CD4-positive, alpha-beta T cell treated with Interleukin-1 beta for 1 hour (primary cell): ENCODE data around the gene VPS37B.
"Not testable (repeated sequence)": the region's sequence is repeated elsewhere in the genome, so short reads cannot be mapped to it uniquely, and the experiment has no call there.

Source experiments
- DNase-seq, 2 donors: peaks; one replicate each; pipeline ENCODE4 v3.0.0-alpha.2; 2020 to 2022

VPS37B gene

GRCh38 chr12:122880668-122881067 lies 15.3 kb downstream of the VPS37B start:
- DNase-seq, result no peak

- DNase-seq, result no peak
Observed at GRCh38 chr12:122880155-122880667, 15.7 kb downstream of the VPS37B start.

DNA sequence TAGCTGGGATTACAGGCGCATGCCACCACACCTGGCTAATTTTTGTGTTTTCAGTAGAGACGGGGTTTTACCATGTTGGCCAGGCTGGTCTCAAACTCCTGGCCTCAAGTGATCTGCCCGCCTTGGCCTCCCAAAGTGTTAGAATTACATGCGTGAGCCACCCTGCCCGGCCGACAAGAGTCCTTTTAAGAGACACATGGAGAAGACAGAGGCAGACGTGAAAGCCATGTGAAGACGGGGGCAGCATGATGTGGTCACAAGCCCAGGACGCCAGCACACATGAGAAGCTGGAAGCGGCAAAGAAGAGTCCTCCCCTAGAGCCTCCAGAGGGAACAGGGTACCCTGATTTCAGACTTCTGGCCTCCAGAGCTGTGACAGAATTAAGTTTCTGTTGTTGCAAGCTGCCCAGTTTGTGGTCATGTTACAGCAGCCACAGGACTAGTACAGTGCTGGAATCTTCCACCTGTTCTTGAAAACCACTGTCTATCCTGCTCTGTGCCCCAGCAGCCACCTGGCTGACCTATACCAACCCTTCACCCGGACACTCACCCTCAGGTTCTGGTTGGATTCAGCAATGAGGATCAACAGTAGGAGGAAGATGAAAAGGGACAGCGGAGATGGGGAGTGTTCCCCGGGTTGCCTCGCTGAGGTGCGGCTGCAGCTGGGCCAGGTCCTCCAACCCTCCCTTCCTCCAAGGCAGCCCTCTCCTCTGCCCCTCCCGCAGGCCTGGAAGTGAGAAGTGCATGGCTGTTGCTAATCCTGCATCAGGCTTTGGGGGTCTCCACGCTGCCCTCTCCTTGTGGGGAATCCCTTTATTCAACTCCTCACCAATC lies 16.9 kb downstream of the VPS37B start:
- DNase-seq, result no peak

DNA sequence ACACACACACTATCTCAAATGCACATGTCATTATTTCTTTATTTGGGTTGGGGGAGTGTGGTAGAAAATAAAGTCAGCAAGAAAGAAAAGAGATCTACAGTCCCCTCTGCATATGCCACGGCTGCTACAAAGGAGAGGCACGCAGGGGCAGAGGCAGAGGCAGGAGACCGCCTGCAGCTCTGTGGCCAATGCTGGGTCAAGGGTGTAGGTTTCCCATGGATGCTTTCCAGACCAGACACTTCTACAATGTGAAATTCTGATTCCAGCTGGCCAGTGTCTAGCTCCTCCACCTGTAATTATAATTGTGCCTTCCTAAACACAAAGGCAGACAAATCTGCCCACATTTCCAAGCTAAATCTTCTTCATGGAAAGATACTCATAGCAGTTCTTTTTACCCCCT lies 19.2 kb downstream of the VPS37B start:
- DNase-seq, result no peak

DNA sequence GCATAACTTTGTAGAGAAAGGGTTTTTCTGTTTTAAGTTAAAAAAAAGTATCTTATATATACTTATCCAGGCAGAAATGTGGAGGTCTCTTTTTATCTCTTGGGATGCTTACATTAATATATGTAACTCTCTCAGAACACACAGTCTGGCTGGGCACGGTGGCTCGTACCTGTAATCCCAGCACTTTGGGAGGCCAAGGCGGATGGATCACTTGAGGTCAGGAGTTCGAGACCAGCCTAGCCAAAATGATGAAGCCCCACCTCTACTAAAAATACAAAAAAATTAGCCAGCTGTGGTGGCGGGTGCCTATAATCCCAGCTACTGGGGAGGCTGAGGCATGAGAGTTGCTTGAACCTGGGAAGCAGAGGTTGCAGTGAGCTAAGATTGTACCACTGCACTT lies 19.6 kb downstream of the VPS37B start:
- not testable (repeated sequence) for DNase-seq

GRCh38 chr12:122875590-122876220 lies 20.2 kb downstream of the VPS37B start:
- no peak for DNase-seq

DNA sequence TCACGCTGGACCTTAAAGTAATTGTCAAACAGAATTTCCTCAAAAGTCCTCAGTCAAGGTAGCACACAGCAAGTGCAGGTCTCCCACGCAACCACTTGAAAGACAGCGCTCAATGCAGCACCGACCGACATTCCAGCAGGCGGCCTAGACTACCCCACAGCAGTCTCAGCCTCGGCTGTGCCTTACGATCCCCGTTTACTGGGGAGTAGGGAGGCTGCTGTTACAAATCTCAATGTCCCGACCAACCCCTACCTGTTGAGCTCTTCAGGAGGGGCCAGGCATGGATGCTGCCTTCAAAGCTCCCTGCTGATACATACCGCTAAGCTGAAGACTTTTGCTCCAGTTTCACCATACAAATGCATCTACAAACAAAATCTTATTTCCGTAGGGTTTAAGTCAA lies 21.8 kb downstream of the VPS37B start:
- DNase-seq, result peak in 1 of 2 donors; percentile 44

DNA sequence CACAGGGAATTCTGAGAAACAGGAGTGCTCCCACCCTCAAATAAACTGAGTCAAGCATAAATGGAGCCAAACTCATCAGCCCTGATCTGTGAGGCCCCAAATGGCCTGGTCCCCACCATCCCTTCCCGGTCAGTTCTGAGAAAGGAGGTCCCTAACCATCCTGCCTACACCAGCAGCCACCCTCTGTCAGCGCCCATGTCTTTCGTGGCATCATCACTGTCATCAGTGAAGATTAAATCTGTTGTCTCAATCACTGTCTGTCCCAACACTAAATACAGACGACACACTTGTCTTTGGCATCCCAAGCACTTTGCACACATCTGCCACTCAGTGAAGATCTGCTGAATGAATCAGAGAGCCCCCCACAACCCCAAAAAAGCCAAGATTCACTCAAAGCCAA lies 22.4 kb downstream of the VPS37B start:
- DNase-seq, result no peak

DNA sequence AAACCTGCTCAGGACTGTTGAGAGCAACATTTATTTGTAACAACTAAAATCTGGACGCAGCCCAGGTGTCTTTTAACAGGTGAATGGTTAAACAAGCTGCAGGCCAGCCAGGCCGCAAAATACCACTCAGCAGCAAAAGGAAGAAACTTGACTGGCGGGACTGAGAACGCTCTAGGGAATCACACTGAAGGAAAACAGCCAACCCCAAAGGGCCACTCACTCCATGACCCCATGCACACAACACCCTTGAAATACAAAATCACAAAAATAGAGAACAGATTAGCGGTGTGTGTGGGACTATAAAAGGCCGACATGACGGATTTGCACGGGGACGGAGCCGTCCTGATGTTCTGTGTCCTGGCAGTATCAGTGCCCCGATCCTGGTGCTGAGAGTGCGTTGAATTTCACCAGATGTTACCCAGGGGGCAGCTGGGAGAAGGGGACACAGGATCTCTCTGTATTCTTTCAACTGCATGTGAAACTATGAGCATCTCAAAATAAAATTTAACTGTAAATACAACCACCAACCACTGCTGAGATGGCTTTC lies 23.0 kb downstream of the VPS37B start:
- DNase-seq, result no peak

DNA sequence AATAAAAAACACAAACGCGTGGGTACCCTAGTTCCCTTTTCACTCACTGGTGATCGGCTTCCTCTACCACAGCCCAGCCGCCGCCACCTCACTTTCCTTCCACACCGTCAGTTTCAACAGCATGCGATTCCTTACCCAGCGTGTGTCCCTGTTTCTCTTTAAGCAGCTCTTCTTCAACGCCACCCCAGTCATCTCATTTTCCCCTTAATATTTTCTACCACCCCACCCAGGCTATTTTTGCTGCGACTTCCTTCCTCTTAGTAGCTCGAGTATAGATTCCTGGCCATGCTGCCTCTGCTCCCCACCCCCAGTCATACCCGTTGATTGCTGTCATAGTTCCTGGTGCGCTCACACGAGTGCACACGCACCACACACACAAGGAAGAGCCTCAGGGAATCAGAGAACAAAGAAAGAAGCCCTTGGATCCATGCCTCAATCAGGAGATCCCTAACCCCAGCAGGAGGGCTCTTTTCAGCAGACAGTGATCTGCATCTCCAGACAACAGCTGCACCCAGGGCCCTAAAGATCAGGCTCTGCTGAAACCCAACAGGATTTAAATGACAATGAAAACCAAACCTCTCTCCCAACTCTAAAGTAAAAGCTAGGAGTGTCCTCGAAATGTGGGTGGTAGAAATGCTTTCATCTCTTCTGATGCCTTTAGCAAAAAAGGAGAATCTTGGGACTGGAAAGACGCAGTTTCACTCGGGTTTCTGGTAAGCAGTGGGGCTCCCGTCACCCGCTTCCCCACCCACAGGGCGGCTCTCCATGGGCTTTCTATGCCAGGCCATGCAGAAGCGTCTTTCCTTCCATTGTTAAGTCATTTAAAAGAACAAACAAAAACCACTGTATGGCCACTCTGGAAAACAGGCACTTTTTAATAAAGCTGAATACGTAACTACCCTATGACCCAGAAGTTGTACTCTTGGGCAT lies 23.8 kb downstream of the VPS37B start:
- DNase-seq, result peak; percentile 42 to 63

- no peak for DNase-seq
Observed at GRCh38 chr12:122870867-122871664, 24.9 kb downstream of the VPS37B start.

DNA sequence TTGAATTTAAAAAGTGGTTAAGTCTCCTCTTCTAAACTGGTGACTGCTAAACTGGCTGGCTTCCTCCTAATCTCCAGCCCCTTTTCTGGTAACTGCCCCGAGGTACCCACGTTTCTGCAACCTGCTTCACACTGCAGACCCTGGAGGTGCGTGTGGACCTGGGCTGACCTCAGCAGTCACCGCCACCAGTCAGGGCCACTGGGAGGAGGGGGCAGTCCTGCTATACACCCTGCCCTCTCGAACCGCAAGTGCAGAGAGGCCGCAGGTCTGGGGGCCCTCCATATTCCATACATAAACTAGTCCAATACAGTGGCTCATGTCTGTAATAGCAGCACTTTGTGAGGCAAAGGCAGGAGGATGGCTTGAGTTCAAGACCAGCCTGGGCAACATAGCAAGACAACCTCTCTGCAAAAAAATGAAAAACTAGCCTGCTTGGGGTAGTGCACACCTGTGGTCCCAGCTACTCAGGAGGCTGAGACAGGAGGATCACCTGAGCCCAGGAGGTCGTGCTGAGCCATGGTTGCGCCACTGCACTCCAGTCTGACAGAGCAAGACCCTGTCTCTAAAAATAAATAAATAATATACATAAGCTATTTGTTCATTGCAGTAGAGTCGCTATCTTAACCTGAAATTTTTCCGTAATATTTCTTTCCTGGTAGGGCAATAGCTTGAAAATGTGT lies 25.6 kb downstream of the VPS37B start:
- DNase-seq, result no peak

- no peak for DNase-seq
Observed at GRCh38 chr12:122869207-122869973, 26.5 kb downstream of the VPS37B start.

DNA sequence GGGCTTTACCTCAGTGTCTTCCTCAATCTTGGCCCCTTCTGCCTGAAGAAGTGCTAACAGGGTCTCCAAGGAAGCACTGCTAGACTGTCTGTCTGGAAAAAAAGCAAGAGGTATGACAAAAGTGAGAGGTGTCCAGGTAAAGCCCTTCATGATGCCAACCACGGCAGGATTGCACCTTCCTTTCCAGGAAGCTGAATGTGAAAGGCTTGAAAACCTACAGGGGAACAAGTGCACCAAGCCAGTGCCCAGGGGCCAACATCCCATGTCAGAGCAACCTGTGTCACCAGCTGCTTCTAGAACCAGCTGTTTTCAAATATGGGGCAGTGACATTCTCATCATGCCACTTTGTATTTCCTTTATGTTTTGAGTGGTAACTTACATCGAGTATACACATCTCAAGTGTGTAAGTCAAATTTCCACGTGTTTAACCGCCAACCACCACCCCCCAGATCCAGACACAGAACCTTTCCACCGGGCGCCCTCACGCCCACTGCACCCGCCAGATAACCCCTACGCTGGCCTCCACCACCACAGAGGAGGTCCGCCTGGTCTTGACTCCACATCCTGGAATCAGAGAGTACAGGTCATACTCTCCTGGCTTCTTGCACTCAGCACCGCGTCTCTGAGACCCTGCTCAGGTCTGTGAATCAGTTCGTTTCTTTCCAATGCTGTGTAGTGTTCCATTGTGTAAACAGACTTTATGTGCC lies 27.3 kb downstream of the VPS37B start:
- DNase-seq, result no peak

- no peak for DNase-seq
Observed at GRCh38 chr12:122867691-122868461, 28.0 kb downstream of the VPS37B start.

GRCh38 chr12:122866950-122867607 lies 28.8 kb downstream of the VPS37B start:
- DNase-seq, result no peak

- no peak for DNase-seq
Observed at GRCh38 chr12:122866379-122866778, 29.5 kb downstream of the VPS37B start.
